Hematopoietic multipotent progenitor cell treated with erythropoietin and hydrocortisone succinate and interleukin-3 and kit ligand, for 17 days (in vitro differentiated cells): ENCODE data around the gene PACS2.

ENCODE experiments used
- DNase-seq: peaks from one replicate; pipeline ENCODE4 v3.0.0-alpha.2; 2015; ENCODE audit warnings: low spot score

PACS2 gene

GRCh38 chr14:105423488-105424195 is 109.1 kb downstream of the PACS2 start:
- no peak for DNase-seq

DNA sequence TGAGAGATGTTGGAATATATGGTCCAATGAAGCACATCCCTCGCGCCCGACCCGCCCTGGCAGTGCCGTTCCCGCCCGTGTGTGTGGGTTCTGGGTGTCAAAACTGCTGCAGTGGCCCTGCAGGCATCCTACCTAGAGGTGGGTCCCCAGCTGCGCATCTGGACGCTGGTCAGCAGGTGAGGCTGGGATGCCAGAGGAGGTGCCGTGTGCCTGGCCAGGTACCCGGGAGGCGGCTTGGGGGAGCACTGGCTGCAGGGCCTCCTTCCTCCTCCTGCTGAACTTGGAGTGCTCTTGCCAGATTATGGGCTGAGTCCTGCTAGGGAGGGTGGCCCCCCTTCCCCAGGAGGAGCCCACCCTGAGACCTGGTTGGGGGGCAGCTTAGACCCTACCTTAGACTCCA is 110.3 kb downstream of the PACS2 start:
- DNase-seq: no peak

DNA sequence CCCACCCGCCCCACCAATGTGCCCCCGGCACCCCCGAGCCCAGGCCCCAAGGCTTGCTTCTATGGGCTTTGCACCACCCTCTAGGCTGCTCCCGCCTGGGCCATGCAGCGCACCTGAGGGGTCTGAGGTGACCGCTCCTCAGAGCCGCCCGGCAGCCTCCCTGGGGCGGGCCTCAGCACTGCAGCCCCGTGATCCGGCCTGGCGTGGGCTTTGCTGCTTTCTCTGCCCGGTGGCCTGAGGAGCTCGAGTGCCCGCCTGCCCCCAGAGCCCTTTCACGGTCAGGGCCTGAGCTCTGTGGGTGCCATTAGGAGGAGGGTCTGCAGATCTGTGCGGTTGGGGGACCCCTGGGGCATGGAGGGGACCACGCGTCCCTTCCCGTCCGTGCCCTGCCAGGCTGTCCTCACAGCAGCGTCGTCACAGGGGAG is 111.3 kb downstream of the PACS2 start:
- no peak for DNase-seq

DNA sequence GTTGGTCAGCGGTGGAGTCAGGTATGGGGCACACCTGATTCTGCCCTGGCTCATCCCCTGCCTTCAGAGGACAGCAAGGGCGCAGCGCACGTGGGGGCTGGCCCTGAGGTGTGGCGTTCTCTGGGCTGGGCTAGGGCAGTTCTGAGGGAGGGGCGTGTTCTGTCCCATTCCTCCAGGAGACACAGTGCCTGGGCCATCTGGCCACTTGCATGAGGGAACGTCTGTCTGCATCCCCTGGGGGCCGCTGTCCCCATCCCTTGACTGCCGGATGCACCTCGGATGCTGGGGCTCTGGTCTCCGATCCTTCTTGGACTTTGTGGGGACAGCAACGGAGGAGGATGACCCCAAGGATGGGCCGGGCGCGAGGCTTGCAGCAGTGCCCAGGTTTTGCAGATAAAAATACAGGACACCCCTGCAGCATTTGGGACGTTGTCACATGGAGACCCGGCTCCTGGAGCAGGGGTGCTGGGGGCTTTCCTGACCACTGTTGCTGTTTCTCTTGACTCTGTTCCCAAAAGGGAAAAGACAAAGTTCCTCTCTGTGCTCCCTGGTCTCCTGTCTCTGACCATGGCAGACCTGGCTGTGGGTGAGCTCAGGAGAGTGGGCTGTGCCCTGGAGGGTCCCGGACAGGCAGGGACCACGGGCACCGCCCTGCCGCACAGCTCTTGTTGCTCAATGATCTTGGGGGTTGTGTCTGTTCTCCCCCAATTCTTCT is 112.0 kb downstream of the PACS2 start:
- no peak for DNase-seq

GRCh38 chr14:105427412-105427811 is 112.9 kb downstream of the PACS2 start:
- no peak for DNase-seq

- no peak for DNase-seq
Measured at GRCh38 chr14:105427936-105428485, 113.5 kb downstream of the PACS2 start.

DNA sequence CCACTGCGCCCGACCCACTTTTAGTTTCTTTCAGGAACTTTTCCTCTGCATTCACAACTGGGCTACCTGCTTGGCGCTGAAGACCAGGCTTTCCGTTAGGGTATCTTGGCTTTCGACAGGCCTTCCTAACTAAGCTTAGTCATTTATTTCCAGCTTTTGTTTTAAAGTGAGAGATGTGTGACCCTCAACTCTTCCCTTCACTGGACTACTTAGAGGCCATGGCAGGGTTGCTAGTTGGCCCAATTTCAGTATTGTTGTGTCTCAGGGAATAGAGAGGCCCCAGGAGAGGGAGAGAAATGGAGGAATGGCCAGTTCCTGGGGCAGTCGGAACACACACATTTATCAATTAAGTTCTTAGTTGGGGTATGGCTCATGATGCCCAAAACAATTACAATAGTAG is 115.5 kb downstream of the PACS2 start:
- DNase-seq: no peak

GRCh38 chr14:105430565-105430964 is 116.0 kb downstream of the PACS2 start:
- no peak for DNase-seq

DNA sequence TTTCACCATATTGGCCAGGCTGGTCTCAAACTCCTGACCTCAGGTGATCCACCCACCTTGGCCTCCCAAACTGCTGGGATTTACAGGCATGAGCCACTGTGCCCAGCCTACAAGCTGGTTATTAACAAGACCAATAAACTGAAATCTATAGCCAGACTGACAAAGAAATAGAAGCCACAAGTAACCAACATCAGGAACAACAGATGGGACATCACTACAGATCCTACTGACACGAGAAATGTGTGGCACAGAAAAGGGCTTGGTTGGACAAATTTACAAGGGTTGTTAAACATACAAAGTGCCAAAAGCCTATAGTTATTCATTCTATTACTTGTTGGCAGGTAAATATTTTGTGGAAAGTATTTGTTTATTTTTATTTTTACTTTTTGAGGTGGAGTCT is 116.7 kb downstream of the PACS2 start:
- DNase-seq: no peak

- no peak for DNase-seq
Measured at GRCh38 chr14:105432657-105433056, 118.1 kb downstream of the PACS2 start.

DNA sequence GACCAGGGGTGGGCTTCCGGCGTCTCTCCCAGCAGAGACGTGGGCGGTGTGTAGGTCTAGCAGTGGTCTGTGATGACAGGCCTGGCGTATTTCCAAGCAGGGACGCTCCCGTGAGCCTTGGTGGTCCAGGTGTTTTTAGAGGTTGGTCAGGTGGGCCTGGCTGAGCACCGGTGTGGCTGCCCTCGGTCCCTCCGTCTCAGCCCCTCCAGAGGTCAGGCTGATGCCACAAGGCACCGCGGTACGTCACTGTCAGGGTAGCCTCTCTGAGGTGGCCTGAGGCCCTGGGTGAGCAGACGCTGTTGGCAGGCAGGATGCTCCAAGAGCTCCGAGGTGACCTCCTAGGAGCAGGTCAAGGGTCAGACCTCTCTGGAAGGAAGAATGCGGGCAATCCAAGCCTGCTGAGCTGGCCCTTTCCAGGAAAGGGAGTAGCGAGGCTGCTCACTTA is 118.6 kb downstream of the PACS2 start:
- no peak for DNase-seq

DNA sequence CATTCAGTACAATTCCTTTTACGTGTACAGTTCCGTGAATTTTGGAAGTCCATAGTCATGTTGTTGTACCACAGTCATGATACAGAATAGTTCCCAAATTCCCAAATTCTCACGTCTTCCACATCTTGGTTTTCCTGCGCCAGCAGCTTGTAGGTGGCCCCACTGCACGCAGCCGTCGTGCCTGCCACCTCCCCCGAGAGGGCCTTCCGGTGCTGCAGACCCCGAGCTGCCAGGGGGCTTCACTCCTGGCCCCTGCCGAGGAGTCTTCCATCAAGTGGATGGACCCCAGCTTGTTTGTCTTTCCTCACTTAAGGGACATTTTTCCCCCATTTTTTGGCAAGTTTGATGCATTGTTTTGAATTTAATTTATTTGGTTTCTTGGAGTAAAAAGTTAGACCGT is 121.9 kb downstream of the PACS2 start:
- no peak for DNase-seq

- DNase-seq: no peak
Measured at GRCh38 chr14:105436891-105437722, 122.6 kb downstream of the PACS2 start.

GRCh38 chr14:105437723-105438500 is 123.4 kb downstream of the PACS2 start:
- DNase-seq: no peak

GRCh38 chr14:105439179-105439578 is 124.6 kb downstream of the PACS2 start:
- DNase-seq: no peak

DNA sequence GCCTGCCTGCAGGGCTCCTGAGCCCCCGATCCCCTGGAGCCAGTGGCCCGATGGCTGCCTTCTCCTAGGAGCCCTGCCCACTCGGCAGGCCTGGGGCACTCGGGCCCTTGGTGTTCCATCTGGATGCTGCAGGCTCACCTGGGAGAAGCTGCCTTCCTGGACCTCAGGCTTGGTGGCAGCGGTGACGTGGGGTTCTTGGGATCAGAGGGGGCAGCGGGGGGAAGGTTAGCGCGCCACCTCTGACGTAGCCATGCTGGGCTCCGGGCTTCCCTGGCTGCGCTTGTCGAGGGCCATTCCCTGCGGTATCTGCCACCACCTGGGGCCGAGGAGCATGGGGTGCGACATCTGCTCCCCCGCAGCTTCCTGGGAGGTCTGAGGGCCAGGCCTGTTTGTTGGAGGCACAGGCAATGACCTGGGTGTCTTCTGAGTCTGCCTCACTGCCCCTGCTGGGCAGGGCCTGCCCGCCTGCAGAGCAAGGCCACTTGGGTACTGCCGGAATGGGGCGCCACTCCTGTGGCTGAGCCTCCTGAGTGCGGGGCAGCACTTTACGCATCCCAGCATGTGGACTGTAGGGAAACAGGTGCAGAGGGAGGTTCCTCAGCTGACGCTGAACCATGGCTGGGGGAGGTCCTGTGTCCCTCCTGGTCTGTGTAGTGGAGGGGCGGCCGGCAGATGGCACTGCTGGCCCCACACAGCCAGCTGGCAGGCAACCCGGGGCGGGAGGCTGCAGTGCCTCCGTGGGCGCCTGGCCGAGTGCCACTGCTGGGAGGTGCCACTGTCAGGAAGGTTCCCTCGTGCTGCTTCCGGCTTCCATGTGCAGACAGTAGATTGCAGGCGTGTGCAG is 125.4 kb downstream of the PACS2 start:
- DNase-seq: peak; percentile 57

GRCh38 chr14:105440554-105440900 is 126.0 kb downstream of the PACS2 start:
- no peak for DNase-seq

GRCh38 chr14:105440992-105441391 is 126.4 kb downstream of the PACS2 start:
- no peak for DNase-seq

DNA sequence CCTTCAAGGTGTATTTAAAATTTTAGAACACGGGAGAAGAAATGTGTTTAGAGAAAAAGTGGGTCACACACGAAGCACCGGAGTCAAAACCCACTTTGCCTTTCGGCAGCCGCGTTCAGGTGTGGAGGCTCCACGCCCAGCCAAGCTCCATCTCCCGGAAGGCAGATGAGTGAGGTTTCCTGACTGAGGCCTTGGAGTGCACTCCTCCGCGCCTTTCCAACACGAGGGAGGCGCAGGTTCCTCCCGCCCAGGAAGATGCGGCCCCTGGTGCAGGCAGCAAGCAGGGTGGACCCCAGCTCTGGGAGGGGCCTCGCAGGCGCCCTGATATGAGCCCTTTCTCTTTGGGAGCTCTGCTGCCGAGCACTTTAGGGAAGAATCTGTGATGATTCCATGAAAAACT is 127.6 kb downstream of the PACS2 start:
- DNase-seq: no peak

DNA sequence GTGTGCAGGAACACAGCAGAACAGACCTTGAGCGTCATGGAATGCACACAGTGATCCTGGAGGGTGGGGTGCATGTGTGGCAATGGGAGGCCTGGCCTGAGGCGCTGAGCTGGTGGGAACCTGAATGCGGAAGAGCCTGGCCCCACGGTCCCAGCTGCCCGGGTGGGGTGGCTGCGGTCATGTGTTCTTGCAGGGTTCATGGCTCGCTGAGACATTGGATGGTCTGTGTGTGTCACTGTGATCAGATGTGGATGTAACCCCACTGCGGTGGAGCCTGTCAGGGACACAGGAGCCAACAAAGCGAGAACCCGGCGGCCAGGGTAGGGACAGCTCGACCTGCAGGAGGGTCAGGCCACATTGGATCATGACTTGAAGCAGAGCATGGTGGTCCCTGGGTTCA is 128.3 kb downstream of the PACS2 start:
- DNase-seq: no peak

- DNase-seq: no peak
Measured at GRCh38 chr14:105444859-105445258, 130.3 kb downstream of the PACS2 start.
